Stimulated activated CD8-positive, alpha-beta memory T cell treated with anti-CD3 and anti-CD28 coated beads, Interleukin-12 subunit alpha, Interleukin-12 subunit beta, amount 100 ng/mL, for 24 hours (primary cell): ENCODE measurements around the gene KIAA0825.

Experiments used
- DNase-seq: peaks from one replicate; pipeline ENCODE4 v3.0.0-alpha.2; 2020; ENCODE audit errors: extremely low read depth

The KIAA0825 gene

DNA sequence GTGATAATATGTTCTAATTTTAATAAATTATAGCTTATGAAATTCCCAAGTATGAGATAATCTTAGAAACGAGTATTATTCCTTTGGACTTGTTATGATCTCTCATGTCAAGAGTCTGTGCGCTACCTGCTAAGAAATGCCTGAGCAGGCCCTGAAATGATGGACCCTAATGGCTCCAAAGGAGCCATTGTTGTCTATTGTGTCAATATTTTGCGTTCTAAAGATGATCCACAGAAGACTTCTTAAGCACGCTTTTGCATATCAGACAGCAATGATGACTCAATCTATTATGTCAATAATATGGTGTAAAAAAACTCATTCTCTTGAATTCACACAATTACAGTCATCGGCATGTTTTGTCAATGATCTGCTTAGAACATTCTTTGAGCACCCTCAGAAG is 306.1 kb downstream of the KIAA0825 start:
- DNase-seq, result no peak

DNA sequence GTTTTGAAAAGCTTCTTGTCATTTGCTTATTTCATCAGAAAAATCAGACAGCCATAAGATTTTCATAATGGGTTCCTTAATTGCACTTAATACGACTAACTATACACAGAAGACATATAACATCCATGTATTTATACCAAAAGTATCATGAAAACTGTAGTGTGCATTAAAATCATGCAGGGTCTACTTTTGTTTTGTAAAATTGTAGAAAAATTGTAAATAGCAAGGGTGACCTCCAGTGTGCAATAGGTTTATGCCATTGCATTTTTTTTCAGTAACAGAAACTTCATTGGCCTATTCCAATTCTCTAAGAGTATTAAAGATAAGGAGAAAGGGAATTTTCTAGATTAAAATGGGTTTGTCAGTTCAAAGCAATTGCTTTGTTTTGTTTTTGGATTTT is 307.6 kb downstream of the KIAA0825 start:
- no peak for DNase-seq

DNA sequence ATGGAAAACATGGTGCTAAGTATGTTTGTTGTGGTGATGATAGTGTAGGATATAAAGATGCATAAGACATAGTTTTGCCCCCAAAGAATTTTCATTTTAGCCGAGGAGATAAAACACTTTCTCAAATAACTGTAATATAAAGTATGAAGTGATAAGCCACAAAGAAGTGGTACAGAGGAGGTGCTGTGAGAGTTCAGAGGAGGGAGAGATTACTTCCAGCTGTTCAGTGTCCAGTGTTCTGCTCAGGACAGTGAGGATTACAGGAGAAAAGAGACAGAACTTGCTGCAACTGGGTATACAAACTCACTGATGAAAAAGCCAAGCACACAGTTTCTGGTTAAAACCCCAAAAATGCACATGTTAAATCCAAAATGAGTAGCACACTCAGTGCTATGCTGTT is 309.3 kb downstream of the KIAA0825 start:
- no peak for DNase-seq

DNA sequence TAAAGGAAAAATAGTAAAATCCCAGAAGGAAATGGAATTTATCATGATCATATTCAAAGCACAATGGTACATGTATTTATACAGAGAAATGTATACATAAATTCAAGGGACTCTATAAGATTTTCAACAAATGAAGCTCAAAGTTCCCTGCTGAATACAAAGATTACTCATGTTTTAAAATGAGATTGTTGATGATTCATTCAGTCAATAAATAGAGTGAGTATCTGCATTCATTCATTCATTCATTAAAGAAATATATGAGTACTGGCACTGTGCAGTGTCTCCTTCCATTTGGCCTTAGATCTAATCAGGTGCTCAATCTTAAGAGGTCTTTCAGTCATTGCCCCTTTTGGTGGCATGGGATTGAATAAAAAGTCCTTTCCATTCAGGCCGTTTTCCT is 310.0 kb downstream of the KIAA0825 start:
- DNase-seq, result no peak

DNA sequence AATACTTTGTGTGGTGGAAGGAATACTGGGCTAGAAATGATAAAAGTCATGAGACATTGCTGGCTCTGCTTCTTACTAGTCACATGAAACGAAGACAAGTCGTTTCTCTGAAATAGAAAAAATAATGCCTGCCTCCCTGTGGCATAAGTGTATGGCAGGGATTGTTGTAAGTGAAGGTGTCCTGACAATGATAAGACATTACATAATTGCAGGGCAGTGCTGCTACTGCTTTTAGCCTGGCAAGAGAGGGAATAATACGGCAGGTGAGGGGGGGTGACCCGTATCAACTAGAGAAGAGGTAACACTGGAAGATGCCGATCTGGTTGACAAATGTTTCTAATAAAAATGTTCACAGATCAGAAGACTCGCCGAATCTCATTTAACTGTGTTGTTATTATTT is 314.3 kb downstream of the KIAA0825 start:
- DNase-seq, result no peak

DNA sequence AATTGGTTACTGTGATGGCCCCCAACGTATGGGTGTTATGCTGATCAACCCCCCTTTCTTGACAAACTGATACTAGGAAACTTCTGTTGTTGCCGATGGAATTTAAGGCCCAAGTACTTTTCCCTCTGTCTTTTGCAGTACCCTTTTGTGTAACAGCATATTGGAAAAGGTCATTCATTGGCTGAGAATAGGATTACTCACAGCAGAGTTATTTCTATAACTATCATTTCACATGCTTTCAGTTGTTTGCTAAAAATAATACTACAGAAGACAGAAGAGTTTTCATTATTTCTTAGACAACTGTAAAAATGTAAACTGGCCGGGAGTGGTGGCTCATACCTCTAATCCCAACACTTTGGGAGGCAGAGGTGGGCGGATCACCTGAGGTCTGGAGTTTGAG is 329.5 kb downstream of the KIAA0825 start:
- no peak for DNase-seq

DNA sequence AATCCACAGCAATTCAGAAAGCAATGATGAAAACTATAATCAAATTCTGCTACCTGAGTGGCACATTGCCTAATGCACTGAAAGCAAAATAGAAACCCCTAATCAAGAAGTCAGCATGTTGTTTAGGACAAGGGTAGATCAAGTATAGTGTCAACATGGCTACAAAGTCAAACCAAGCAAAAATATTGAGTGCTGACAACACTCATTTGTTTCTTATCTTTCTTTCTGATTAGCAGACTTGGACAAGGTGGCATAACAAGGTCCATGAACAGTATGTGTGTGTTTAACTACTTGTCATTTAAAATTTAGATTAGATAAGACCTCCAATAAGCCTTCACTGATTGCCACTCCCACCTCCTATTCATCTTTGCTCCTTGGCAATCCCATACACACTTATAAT is 332.4 kb downstream of the KIAA0825 start:
- DNase-seq, result no peak

DNA sequence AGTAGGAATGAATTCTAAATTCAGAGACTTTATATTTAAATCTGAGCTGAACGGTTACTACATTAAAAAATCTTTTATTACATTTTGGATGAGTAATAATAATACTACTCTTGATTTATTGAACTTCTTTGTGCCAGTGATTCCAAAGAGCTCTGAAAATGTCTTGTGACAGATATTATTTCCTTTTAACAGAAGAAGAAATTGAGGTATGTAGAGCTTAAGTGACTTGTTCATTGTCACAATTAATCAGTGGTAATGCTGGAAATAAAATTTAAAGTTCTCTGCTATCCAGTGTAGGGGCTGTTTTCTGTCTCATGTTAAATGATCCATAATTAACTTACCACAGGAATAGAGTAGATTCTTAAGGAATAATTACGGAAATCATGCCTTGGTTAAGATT is 335.3 kb downstream of the KIAA0825 start:
- DNase-seq, result no peak

DNA sequence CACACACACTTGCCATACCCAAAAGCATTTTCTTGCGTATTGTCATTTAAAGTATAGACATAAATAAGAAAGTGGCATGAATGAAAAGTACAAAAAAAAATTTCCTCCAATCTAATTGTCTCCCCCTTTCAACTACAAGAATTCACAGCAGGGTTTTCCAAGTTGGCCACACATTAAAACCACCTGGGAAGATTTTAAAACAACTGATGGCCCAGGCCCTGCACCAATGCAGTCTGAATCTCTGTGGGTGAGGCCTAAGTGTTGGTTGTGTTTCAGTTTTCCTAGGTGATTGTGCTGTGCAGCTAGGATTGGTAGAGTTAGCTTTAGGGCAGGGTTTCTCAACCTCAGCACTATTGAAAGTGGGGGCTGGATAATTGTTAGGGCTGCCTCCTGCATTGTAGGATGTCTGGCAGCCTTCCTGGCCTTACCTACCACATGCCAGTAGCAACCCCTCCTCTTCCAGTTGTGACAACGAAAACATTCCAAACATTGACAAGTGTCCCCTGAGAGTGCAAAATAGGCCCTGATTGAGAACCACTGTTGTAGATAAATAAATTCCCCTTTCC is 337.1 kb downstream of the KIAA0825 start:
- no peak for DNase-seq

DNA sequence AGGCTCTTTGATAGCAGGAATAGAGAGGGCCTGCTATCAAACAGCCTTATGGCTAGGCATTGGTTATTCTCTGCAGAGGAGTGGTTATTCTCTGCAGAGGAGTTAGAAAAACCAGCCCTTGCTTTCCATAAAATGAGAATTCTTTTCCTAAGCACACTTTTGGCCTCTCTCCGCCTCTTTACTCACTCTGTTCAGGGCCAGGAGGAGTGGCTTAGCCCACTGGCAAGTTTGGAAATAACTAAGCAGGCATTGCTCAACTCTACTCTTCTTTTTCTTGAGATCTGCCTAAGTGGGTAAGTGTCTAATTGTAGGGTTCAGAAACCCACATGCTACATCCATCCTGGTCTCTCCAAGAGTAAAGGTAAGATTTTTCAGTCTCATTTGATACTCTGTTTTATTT is 341.7 kb downstream of the KIAA0825 start:
- DNase-seq, result no peak

DNA sequence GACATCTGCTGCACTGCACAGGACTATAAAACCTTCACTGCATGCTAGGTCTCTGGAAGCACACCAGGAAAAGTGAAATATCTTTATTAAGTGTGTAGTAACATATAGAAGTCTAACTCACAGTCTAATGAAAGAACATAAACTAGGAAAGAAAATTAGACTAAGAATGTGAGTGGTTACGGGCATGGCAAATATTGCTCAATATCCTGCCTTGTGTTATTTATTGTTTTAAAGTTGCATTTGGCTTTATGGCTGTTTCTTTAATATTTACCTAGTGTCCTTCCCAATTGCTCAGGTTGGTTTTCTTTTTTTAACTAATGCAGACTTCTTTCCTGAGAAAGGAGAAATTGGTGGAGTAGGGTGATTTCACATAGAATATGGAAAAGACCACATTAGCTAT is 342.4 kb downstream of the KIAA0825 start:
- no peak for DNase-seq

DNA sequence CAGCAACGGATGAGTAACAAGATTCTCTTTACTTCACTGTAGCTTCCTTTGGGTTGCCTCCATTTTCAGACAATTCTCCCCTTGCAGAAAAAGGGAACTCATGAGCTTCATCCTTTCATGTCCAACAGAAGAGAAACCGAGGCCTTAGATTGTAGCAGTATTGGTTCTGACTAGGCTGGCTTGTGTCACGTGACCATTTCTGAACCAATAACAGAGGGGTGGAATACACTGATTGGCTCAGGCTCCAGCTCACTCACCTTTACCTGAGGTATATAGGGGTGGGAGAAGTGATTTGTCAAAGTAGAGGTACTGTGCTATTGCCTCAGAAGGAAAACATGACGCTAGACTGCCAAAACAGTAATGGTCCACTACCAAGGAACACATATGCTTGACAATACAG is 343.7 kb downstream of the KIAA0825 start:
- no peak for DNase-seq

DNA sequence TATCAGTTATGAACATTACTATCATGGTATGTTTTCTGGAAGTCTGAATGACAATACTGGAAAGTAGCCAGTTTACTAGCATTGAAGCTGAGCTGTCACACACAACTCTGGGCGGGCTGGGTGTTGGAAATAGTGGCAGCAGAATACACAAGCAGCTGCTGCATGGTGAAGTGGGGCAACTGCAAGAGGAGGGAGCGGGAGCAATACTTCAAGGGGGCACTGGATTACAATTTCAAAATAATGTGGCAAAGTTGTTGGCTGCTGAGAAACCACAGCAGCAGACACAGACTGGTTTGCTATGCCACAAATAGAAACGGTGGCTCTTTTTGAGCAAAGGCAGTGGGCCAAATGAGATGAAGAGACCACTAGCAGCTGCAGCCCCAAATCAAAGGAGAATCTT is 350.2 kb downstream of the KIAA0825 start:
- DNase-seq, result no peak

DNA sequence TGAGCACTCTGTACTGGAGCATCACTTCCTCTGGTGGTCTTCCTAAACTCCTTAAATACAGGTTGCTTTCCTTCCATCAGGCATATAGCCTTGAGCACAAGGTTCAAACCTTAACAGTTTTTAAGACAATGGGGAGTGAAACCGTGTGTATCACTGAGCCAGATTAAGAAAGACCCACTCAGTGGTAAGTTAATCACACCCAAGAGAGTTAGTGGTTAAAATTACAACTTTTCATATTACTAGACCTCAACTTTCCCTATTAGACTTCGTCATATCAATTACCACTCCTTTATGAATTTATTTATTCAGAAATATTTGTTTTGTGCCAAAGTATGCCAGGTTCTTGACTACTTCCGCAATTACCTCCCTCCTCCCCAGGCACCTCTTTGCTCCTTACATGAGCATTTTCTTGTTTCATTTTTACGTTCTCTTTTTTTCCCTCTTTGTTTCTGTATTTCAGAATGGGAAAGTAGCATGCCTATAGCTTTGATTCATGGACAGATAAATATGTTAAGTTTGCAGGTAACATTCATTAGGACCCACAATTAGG is 351.0 kb downstream of the KIAA0825 start:
- no peak for DNase-seq

DNA sequence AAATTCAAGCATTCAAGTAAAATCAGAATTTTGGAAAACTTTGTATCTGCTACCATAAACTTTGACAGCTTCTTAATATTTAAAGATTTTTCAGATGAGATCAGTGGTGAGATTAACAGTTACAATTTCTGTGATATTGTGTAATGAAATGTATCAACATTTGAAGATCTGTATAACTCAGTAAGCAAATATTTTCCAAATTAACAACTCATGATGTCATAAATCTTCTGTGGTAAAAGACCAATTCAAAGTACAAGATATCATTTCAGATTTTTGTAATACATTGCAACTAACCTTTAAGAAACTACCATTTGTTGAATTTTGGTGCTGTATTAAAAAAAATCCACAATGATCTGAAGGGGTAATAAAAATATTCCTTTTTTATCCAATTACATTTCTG is 352.2 kb downstream of the KIAA0825 start:
- no peak for DNase-seq

DNA sequence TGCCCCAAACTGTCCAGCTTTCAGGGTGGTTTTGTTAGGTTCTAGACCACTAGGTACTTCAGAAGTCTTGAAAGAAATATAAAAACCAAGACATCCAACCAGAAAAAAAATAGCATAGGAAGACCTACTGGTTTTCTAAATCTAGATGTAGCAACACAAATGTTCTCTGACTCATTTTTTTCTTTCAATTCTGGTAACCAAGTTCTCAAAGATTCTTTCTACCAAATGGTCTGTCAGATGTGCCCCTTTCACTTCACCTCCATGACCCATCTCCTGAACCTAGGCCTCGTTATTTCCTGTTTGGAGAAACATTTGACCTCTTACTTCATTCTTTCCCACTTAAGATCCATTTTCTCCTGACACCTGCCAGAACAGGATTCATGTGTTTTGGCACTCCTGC is 355.3 kb downstream of the KIAA0825 start:
- no peak for DNase-seq

DNA sequence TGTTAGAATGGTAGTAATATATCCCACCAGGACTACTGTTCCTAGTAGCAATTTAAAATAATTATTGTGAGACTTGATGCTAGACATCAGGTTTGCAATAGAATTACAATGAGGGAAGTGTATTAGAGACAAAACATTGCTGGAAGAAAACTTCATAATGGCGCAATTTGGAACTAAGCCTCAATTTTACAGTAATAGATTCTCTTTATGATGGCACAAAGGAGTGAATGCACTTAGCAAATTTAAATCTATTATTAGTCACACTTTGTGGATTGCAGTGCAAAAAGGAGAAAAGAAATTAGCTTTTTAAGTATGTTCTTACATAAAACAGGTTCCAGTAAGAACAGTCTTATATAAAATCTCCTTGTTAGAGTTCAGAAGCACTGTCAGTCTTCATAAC is 358.3 kb downstream of the KIAA0825 start:
- no peak for DNase-seq

DNA sequence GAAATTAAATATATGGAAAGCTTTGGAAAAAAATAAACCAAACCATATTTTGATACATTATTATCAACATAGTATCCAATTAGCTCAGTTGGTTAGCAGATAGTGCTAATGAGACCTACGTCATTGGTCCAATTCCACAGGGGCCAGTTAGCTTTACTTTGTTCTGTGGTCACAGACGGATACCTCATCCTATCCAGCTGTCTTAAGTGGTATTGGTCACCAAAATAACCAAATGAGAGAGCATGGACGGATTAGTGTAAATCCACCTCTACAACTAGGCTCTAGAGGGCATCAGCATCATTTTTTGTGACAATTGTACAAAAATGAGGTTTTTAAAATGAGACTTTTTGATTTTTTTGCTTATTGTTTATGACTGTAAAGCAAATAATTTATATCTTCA is 364.2 kb downstream of the KIAA0825 start:
- DNase-seq, result no peak

DNA sequence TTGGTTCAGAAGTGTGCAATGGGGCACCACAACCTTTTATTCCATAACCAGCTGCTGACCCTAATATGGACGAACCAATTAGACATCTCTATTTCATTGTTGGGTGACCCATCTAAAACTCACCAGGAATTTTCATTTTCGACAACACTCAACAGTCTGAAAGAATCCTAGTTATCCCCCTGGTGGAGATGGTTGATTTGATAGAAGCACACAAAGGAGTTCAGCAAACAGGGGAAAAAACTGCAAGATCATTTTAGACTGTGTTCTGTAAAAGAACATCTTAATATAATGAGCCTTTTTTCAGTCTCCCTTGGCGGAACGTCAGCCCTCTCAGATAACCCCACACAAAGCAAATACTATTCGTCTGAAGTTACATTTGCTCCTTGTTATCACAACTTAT is 367.4 kb downstream of the KIAA0825 start:
- DNase-seq, result no peak

DNA sequence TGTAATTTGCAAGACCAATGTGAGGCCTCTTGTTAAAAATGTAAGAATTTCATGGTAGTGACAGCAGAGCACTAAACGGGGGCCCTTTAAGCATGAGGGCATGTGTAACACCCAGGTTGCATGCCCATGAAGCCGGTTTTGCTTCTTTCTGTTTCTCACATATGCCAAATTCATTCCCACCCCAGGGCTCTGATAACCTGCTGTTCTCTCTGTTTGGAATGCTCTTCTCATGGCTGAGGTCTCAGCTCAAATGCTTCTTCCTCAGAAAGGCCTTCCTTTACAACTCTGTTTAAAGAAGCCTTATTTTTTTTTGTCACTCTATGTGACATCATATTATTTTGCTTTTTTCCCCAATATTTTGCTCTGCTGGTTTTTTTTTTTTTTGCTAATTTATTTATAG is 369.0 kb downstream of the KIAA0825 start:
- no peak for DNase-seq

DNA sequence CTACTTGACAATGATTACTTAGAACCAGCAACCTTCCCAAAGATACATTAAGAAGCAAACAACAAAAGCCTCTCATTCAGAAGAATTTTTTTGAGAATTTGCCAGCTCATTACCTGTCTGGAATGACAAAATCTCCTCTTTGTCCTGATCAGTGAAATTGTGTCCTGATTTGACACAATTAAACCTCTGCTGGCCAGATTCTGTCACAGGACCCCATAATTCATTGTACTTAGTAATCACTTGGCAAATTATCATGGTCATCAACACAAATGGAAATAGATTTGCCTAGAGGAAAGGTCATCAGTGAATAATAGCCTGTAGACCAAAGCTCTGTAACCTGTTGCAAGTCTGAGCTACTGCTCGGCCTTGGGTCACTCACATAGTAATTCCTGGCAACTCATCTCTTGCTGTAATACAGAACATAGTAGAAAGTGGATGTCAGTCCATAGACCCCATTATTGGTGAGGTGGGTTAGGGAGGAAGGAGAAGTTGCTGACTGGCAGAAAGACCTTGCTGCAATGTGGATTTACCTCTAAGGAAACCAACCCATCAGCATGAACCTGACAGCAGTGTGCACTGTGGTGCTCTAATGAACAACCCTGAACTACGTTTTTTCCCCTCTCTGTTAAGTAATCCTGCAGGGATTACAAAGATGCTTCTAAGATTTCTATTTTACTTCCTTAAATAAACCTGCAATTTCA is 370.1 kb downstream of the KIAA0825 start:
- no peak for DNase-seq

DNA sequence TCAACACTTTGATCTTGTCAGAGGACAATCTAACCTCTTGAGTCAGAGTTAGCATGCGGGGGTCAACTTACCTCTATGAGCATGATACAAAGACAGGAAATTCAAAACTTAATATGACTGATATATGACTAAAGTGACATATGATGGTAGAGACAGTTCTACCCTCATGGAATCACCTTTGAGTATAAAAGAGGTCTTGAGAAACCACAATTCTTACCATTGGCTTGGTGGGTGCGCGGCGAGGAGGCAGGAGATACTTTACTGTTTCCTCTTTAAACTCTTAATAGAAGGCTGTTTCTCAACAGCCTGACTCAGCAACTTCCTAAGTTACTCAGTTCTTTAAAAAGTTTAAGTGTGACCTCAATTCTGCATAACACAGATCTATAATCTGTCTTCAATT is 372.8 kb downstream of the KIAA0825 start:
- no peak for DNase-seq

DNA sequence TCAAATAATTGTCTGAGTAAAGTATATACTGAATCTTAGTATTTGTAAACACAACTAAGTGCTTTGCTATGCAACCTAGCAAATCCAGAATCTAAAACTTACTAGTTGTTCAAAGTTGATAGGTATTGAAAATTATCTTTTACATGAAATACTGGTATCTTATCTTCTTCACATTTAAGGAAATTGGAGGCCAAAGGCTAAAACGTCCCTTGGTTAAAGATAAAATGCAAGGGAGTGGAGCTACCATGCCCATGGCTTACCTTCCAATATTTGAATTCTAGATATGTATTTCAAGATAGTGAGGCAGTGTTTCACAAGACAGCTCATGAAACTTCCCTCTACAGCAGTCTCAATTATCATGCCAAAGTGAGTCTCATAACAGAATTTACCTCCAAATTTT is 373.5 kb downstream of the KIAA0825 start:
- DNase-seq, result no peak

DNA sequence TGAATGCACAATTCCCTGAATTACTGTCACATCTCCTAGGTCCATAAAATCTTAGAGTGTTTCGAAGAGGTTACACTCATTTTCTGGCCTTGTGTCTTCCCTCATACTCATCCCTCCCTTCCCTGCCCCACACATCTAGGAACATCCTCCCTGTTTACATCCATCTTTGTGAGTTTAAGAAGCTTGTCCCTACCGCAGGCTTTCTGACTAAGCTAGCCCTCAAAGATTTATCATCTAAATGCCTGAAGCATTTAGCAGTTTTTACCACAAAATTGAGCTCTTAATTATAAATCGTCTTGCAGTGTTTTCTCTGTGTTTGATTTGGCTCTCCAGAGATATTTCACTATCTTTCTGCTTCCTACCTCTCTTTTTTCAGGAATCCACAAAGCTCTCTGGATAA is 374.8 kb downstream of the KIAA0825 start:
- no peak for DNase-seq
